Measurements from ENCODE around the gene FKBP3.

The FKBP3 gene

GRCh38 chr14:45068396-45068795 is 65.9 kb downstream of the FKBP3 start:
- no peak for TF ChIP-seq CTCF (IDR thresholded peaks at IDR 0.05; ENCODE audit: low read depth, low read length, missing control alignments)
- H3K4me3 ChIP-seq (replicated peaks; ENCODE audit: low read depth, low read length): no peak overlapping the region
- DNase-seq (ENCODE audit: extremely low read depth, low read depth): no peak

GRCh38 chr14:45066667-45067066 is 67.6 kb downstream of the FKBP3 start:
- DNase-seq (ENCODE audit: extremely low read depth, low read depth): no peak
- no peak for TF ChIP-seq CTCF (IDR thresholded peaks at IDR 0.05; ENCODE audit: low read depth, low read length, missing control alignments)
- H3K4me3 ChIP-seq (replicated peaks; ENCODE audit: low read depth, low read length): no peak overlapping the region

GRCh38 chr14:45065956-45066355 is 68.3 kb downstream of the FKBP3 start:
- TF ChIP-seq CTCF (IDR thresholded peaks at IDR 0.05; ENCODE audit: low read depth, low read length, missing control alignments): no peak
- DNase-seq (ENCODE audit: extremely low read depth, low read depth): no peak
- H3K4me3 ChIP-seq (replicated peaks; ENCODE audit: low read depth, low read length): no peak overlapping the region
